H9 (cell line): ENCODE results near the gene GPD2. TPM values are rescaled to one million over a fixed set of nuclear protein-coding genes. Genes with fewer than 3 reads are reported as not detected.

Experiments
- DNase-seq: peaks from one replicate; pipeline ENCODE4 v3.0.0-alpha.2; 2017
- H2AFZ ChIP-seq: one replicate; pipeline ENCODE4 v1.6.1; 2013; ENCODE audit warnings: mild to moderate bottlenecking, low read length, control low read depth, moderate library complexity
- H2AK5ac ChIP-seq: 2 replicates; pipeline ENCODE4 v1.6.1; 2013; ENCODE audit warnings: low read length, control low read depth, mixed read lengths; ENCODE audit not compliant: insufficient read length
- H2BK120ac ChIP-seq: one replicate; pipeline ENCODE4 v1.6.1; 2013; ENCODE audit warnings: low read depth, mild to moderate bottlenecking, low read length, control low read depth, inconsistent platforms; ENCODE audit not compliant: poor library complexity, severe bottlenecking
- H2BK12ac ChIP-seq: 2 replicates; pipeline ENCODE4 v1.6.1; 2013; ENCODE audit warnings: low read length, control low read depth, mixed read lengths, low read depth; ENCODE audit not compliant: insufficient read length
- H2BK15ac ChIP-seq: 2 replicates; pipeline ENCODE4 v1.6.1; 2013; ENCODE audit warnings: low read depth, low read length, control low read depth
- H2BK20ac ChIP-seq: one replicate; pipeline ENCODE4 v1.6.1; 2013; ENCODE audit warnings: low read depth, mild to moderate bottlenecking, low read length, control low read depth, inconsistent platforms; ENCODE audit not compliant: poor library complexity, severe bottlenecking
- H2BK5ac ChIP-seq: 2 replicates; pipeline ENCODE4 v1.6.1; 2013; ENCODE audit warnings: low read length, control low read depth, mixed read lengths; ENCODE audit not compliant: insufficient read length
- H3K14ac ChIP-seq: 2 replicates; pipeline ENCODE4 v1.6.1; 2013; ENCODE audit warnings: low read length, control low read depth; ENCODE audit not compliant: insufficient read depth
- H3K18ac ChIP-seq: 2 replicates; pipeline ENCODE4 v1.6.1; 2013; ENCODE audit warnings: low read depth, mild to moderate bottlenecking, mixed read lengths, low read length, control low read depth; ENCODE audit not compliant: insufficient read length
- H3K23ac ChIP-seq: 2 replicates; pipeline ENCODE4 v1.6.1; 2013; ENCODE audit warnings: low read length, control low read depth, mixed read lengths, low read depth; ENCODE audit not compliant: insufficient read length
- H3K23me2 ChIP-seq: 2 replicates; pipeline ENCODE4 v1.6.1; 2013; ENCODE audit warnings: low read depth, mild to moderate bottlenecking, mixed read lengths, low read length, control low read depth; ENCODE audit not compliant: insufficient read length, poor library complexity, severe bottlenecking
- H3K27ac ChIP-seq: 2 replicates; pipeline ENCODE4 v1.5.1; 2013; ENCODE audit warnings: low read length, control low read depth, mixed read lengths, low read depth; ENCODE audit not compliant: insufficient read length
- H3K27me3 ChIP-seq: 2 replicates; pipeline ENCODE4 v1.6.1; 2013; ENCODE audit warnings: low read length, control low read depth, inconsistent platforms; ENCODE audit not compliant: insufficient read depth
- H3K4ac ChIP-seq: 2 replicates; pipeline ENCODE4 v1.6.1; 2013; ENCODE audit warnings: low read depth, mild to moderate bottlenecking, control low read depth, inconsistent platforms, low read length, moderate library complexity
- H3K4me1 ChIP-seq: 2 replicates; pipeline ENCODE4 v1.6.1; 2013; ENCODE audit warnings: low read length, control low read depth, inconsistent platforms; ENCODE audit not compliant: insufficient read depth
- H3K4me2 ChIP-seq: 2 replicates; pipeline ENCODE4 v1.6.1; 2013; ENCODE audit warnings: low read length, control low read depth, mixed read lengths; ENCODE audit not compliant: insufficient read length, insufficient read depth
- H3K56ac ChIP-seq: 2 replicates; pipeline ENCODE4 v1.6.1; 2013; ENCODE audit warnings: low read depth, mild to moderate bottlenecking, mixed read lengths, low read length, control low read depth; ENCODE audit not compliant: insufficient read length
- H3K79me1 ChIP-seq: 2 replicates; pipeline ENCODE4 v1.6.1; 2013; ENCODE audit warnings: low read depth, mild to moderate bottlenecking, moderate library complexity, low read length, control low read depth, inconsistent platforms; ENCODE audit not compliant: insufficient read depth, poor library complexity, severe bottlenecking
- H3K79me2 ChIP-seq: 2 replicates; pipeline ENCODE4 v1.6.1; 2013; ENCODE audit warnings: low read length, control low read depth, inconsistent platforms; ENCODE audit not compliant: insufficient read depth
- H3K9ac ChIP-seq: 2 replicates; pipeline ENCODE4 v1.6.1; 2013; ENCODE audit warnings: low read length, control low read depth, mixed read lengths; ENCODE audit not compliant: insufficient read length; ENCODE audit errors: extremely low read depth
- H3K9me3 ChIP-seq: one replicate; pipeline ENCODE4 v1.6.1; 2013; ENCODE audit warnings: low read depth, low read length, inconsistent platforms; ENCODE audit not compliant: control insufficient read depth
- H3T11ph ChIP-seq: one replicate; pipeline ENCODE4 v1.6.1; 2013; ENCODE audit warnings: mild to moderate bottlenecking, low read length, control low read depth, inconsistent platforms
- H4K20me1 ChIP-seq: one replicate; pipeline ENCODE4 v1.6.1; 2013; ENCODE audit not compliant: control insufficient read depth, insufficient read length, insufficient read depth
- H4K5ac ChIP-seq: 2 replicates; pipeline ENCODE4 v1.6.1; 2013; ENCODE audit warnings: low read depth, mild to moderate bottlenecking, mixed read lengths, low read length, control low read depth; ENCODE audit not compliant: insufficient read length
- H4K8ac ChIP-seq: replicated peaks from 2 replicates; pipeline ENCODE4 v1.6.1; 2013; ENCODE audit warnings: low read length, control low read depth, mixed read lengths, low read depth; ENCODE audit not compliant: insufficient read length
- H4K91ac ChIP-seq: 2 replicates; pipeline ENCODE4 v1.6.1; 2013; ENCODE audit warnings: low read depth, mild to moderate bottlenecking, moderate library complexity, mixed read lengths, low read length, control low read depth; ENCODE audit not compliant: insufficient read length
- H3K27ac Mint-ChIP-seq, 3 experiments: 2 replicates in 2 of 3; 3 replicates in 1 of 3; pipeline ENCODE4 v1.8.0; 2020 to 2021; ENCODE audit warnings: mixed read lengths in 3 of 3, mild to moderate bottlenecking in 1 of 3, moderate library complexity in 1 of 3
- H3K27me3 Mint-ChIP-seq: 2 replicates; pipeline ENCODE4 v1.8.0; 2021; ENCODE audit warnings: low read depth, mild to moderate bottlenecking, moderate library complexity, mixed read lengths
- H3K36me3 Mint-ChIP-seq, 3 experiments: 2 replicates in 2 of 3; 3 replicates in 1 of 3; pipeline ENCODE4 v1.8.0; 2020 to 2021; ENCODE audit warnings: low read depth in 3 of 3, mixed read lengths in 3 of 3; ENCODE audit not compliant: insufficient read depth in 1 of 3
- H3K4me1 Mint-ChIP-seq, 2 experiments: 2 replicates each; pipeline ENCODE4 v1.8.0; 2020; ENCODE audit warnings: mixed read lengths in 2 of 2
- H3K4me3 Mint-ChIP-seq, 2 experiments: 2 replicates in 1 of 2; 3 replicates in 1 of 2; pipeline ENCODE4 v1.8.0; 2020 to 2021; ENCODE audit warnings: mild to moderate bottlenecking in 2 of 2, mixed read lengths in 2 of 2, moderate library complexity in 1 of 2
- H3K9me3 Mint-ChIP-seq, 2 experiments: 2 replicates in 1 of 2; 3 replicates in 1 of 2; pipeline ENCODE4 v1.8.0; 2020; ENCODE audit warnings: mild to moderate bottlenecking in 2 of 2, mixed read lengths in 2 of 2, moderate library complexity in 1 of 2
- WGBS: extraction: QIAGEN DNeasy Blood & Tissue Kit; methylation state at CpG from one replicate; pipeline ENCODE4 v1.1.7; 2013; ENCODE audit warnings: missing lambda C conversion rate, low lambda C conversion rate, mixed read lengths; ENCODE audit not compliant: insufficient read length; ENCODE audit errors: extremely low coverage; 5-methylcytosine and 5-hydroxymethylcytosine counted together
- total RNA-seq: library from RNA; stranded (reverse); gene quantifications from 2 replicates; pipeline ENCODE4 v1.2.1, GENCODE V29; 2021
- TF ChIP-seq, protein P1 (sequence below): fragments of 200-600 bp; sonication (generic); conservative IDR thresholded peaks from 3 replicates; pipeline ENCODE4 v1.8.0; 2021; ENCODE audit warnings: antibody characterized with exemption, mild to moderate bottlenecking

Gene GPD2
- total RNA-seq, 1 experiment from 2014 or later, result 46.0 TPM

- H2BK120ac ChIP-seq, result no peak overlapping the region
- Mint-ChIP-seq H3K27me3 (peaks cover 22% of the 10 kb centered on the region), H3K4me1 (peaks cover 11 to 21% of the 10 kb centered on the region in 2 experiments), H3K27ac (no peak overlapping the region), H3K9me3 (peaks cover 0 to 4% of the 10 kb centered on the region in 2 experiments; a peak in 2 of 5 replicates), H3K36me3 (peaks cover 0 to 4% (median 0%) of the 10 kb centered on the region in 3 experiments; a peak in 1 of 7 replicates), H3K4me3 (no peak overlapping the region)
- no peak for DNase-seq
- no peak overlapping the region for H2BK5ac ChIP-seq
- H3T11ph ChIP-seq, result no peak overlapping the region
- H3K4me2 ChIP-seq, result no peak overlapping the region
- H3K4ac ChIP-seq, result no peak overlapping the region
- H2AFZ ChIP-seq, result no peak overlapping the region
- no peak overlapping the region for H3K27ac ChIP-seq
- WGBS, result no CpG with 5 or more reads among the region's 5 CpGs
- TF ChIP-seq, protein P1, sequence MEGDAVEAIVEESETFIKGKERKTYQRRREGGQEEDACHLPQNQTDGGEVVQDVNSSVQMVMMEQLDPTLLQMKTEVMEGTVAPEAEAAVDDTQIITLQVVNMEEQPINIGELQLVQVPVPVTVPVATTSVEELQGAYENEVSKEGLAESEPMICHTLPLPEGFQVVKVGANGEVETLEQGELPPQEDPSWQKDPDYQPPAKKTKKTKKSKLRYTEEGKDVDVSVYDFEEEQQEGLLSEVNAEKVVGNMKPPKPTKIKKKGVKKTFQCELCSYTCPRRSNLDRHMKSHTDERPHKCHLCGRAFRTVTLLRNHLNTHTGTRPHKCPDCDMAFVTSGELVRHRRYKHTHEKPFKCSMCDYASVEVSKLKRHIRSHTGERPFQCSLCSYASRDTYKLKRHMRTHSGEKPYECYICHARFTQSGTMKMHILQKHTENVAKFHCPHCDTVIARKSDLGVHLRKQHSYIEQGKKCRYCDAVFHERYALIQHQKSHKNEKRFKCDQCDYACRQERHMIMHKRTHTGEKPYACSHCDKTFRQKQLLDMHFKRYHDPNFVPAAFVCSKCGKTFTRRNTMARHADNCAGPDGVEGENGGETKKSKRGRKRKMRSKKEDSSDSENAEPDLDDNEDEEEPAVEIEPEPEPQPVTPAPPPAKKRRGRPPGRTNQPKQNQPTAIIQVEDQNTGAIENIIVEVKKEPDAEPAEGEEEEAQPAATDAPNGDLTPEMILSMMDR, result no peak
- no peaks in the 10 kb centered on the region for H3K79me2 ChIP-seq
- no peak overlapping the region for H4K5ac ChIP-seq
- no peak overlapping the region for H2BK20ac ChIP-seq
- H3K4me1 ChIP-seq, result no peaks in the 10 kb centered on the region
- H3K56ac ChIP-seq, result no peak overlapping the region
- no peak overlapping the region for H3K23ac ChIP-seq
- H3K18ac ChIP-seq, result no peak overlapping the region
- peaks cover 13% of the 10 kb centered on the region for H3K23me2 ChIP-seq
- no peak overlapping the region for H4K91ac ChIP-seq
- no peak overlapping the region for H2AK5ac ChIP-seq
- H2BK12ac ChIP-seq, result no peak overlapping the region
- no peaks in the 10 kb centered on the region for H3K79me1 ChIP-seq
- no peaks in the 10 kb centered on the region for H3K27me3 ChIP-seq
- H4K20me1 ChIP-seq, result no peaks in the 10 kb centered on the region
- no peak overlapping the region for H3K14ac ChIP-seq
- H4K8ac ChIP-seq, result no peak overlapping the region
- no peaks in the 10 kb centered on the region for H3K9me3 ChIP-seq
- H3K9ac ChIP-seq, result no peak overlapping the region
- no peak overlapping the region for H2BK15ac ChIP-seq
These were observed 38.0 kb upstream of the GPD2 start for GRCh38 chr2:156398176-156398575.
